Colonic mucosa (tissue), 4 donors: ENCODE results near the gene NAA50. TPM values are rescaled to one million over a fixed set of nuclear protein-coding genes. Genes with fewer than 3 reads are reported as not detected.

ENCODE experiments used
- DNase-seq: peaks from one replicate; pipeline ENCODE4 v3.0.0-alpha.2; 2020
- H3K27ac ChIP-seq: fragments of 200-600 bp; one replicate; pipeline ENCODE4 v1.8.0; 2021
- H3K27me3 ChIP-seq: fragments of 200-600 bp; one replicate; pipeline ENCODE4 v1.8.0; 2021
- H3K36me3 ChIP-seq: fragments of 200-600 bp; one replicate; pipeline ENCODE4 v1.8.0; 2021
- H3K4me1 ChIP-seq: fragments of 200-600 bp; one replicate; pipeline ENCODE4 v1.8.0; 2021; ENCODE audit warnings: mild to moderate bottlenecking
- H3K4me3 ChIP-seq: fragments of 200-600 bp; one replicate; pipeline ENCODE4 v1.8.0; 2021
- H3K9ac ChIP-seq, 2 donors: one replicate each; pipeline ENCODE4 v1.7.0; 2013; ENCODE audit warnings: control low read depth in 2 of 2, low read depth in 2 of 2, low read length in 2 of 2
- H3K9me3 ChIP-seq: fragments of 200-600 bp; one replicate; pipeline ENCODE4 v1.8.0; 2021
- CTCF ChIP-seq: fragments of 200-600 bp; IDR thresholded peaks from one replicate; pipeline ENCODE4 v1.8.0; 2022; ENCODE audit warnings: antibody characterized with exemption, mild to moderate bottlenecking
- intact Hi-C: fragments of 100-400 bp; cut with DNase I; formaldehyde crosslinking; loops from one replicate; pipeline ENCODE4 v1.14.1; 2022
- total RNA-seq, 2 donors: library from RNA; stranded (reverse); fragmentation: NEBNext Ultra II Directional in 1 of 2; extraction: Animal tissue kit (Norgen Biotek cat#: 25700) in 1 of 2; gene quantifications; one replicate each; pipeline ENCODE4 v1.2.1, GENCODE V29; 2021
- donor health status: healthy.
- donor health status: DM: no; HTN: no; CAD: no.
- donor health status: DM: no; HTN: no; CAD: no.

The NAA50 gene
- total RNA-seq, 2 donors from 2014 or later: 107 to 124 TPM

GRCh38 chr3:113714702-113715101, 31.3 kb downstream of the NAA50 start:
- intact Hi-C loops: no loop called here
- Histone ChIP-seq H3K4me3 (no peak overlapping the region), H3K36me3 (no peaks in the 10 kb centered on the region), H3K27ac (no peak overlapping the region), H3K4me1 (no peaks in the 10 kb centered on the region), H3K27me3 (no peaks in the 10 kb centered on the region), H3K9ac (no peak overlapping the region), H3K9me3 (no peaks in the 10 kb centered on the region)
- no peak for DNase-seq
- no peak for TF ChIP-seq CTCF

- H3K27me3 ChIP-seq: no peaks in the 10 kb centered on the region
- H3K9ac ChIP-seq: no peak overlapping the region
- H3K4me3 ChIP-seq: no peak overlapping the region
- no peak overlapping the region for H3K27ac ChIP-seq
- no peak for TF ChIP-seq CTCF
- DNase-seq: no peak
- H3K9me3 ChIP-seq: no peaks in the 10 kb centered on the region
- no peaks in the 10 kb centered on the region for H3K4me1 ChIP-seq
- intact Hi-C loops: no loop called here
- no peaks in the 10 kb centered on the region for H3K36me3 ChIP-seq
These were observed 33.9 kb downstream of the NAA50 start for GRCh38 chr3:113712129-113712528.

GRCh38 chr3:113707835-113708234, 38.2 kb downstream of the NAA50 start:
- intact Hi-C loops: no loop called here
- no peak for TF ChIP-seq CTCF
- no peak for DNase-seq
- H3K4me3 ChIP-seq: no peak overlapping the region
- no peaks in the 10 kb centered on the region for H3K9me3 ChIP-seq
- H3K27ac ChIP-seq: no peak overlapping the region
- H3K36me3 ChIP-seq: no peaks in the 10 kb centered on the region
- no peaks in the 10 kb centered on the region for H3K4me1 ChIP-seq
- H3K27me3 ChIP-seq: no peaks in the 10 kb centered on the region
- H3K9ac ChIP-seq: no peak overlapping the region

- TF ChIP-seq CTCF: no peak
- peak overlapping the region in 1 of 2 donors; percentile 40 for H3K9ac ChIP-seq
- peak; percentile 66 for DNase-seq
- H3K9me3 ChIP-seq: no peaks in the 10 kb centered on the region
- peaks cover 6% of the 10 kb centered on the region for H3K4me1 ChIP-seq
- H3K36me3 ChIP-seq: no peaks in the 10 kb centered on the region
- intact Hi-C loops: no loop called here
- H3K4me3 ChIP-seq: peak overlapping the region; percentile 43
- H3K27me3 ChIP-seq: no peaks in the 10 kb centered on the region
- H3K27ac ChIP-seq: peak overlapping the region; percentile 9
These were observed 47.1 kb downstream of the NAA50 start for GRCh38 chr3:113698956-113699355.

GRCh38 chr3:113698213-113698742, 47.8 kb downstream of the NAA50 start:
- Histone ChIP-seq H3K27ac (peak overlapping the region; percentile 84), H3K9me3 (no peaks in the 10 kb centered on the region), H3K27me3 (no peaks in the 10 kb centered on the region), H3K9ac (no peak overlapping the region), H3K4me1 (peaks cover 6% of the 10 kb centered on the region), H3K4me3 (no peak overlapping the region), H3K36me3 (no peaks in the 10 kb centered on the region)
- intact Hi-C loops: no loop called here
- no peak for TF ChIP-seq CTCF
- no peak for DNase-seq
